WTC11 (cell line): ENCODE measurements around the gene HIF3A. TPM values are rescaled to one million over a fixed set of nuclear protein-coding genes. Genes with fewer than 3 reads are reported as not detected.

ENCODE experiments used
- total RNA-seq: library from RNA; stranded (reverse); gene quantifications from 3 replicates; pipeline ENCODE4 v1.2.3, GENCODE V29; 2021

HIF3A gene
- total RNA-seq, 1 experiment from 2014 or later, result 31.8 TPM

Other genes starting within 250 kb of the HIF3A start
- gene IGFL3, start 172.4 kb upstream of the HIF3A start, total RNA-seq, result not detected in 3 replicates
- not detected in 3 replicates for gene IGFL2, start 148.8 kb upstream of the HIF3A start, total RNA-seq
- not detected in 3 replicates for gene IGFL1, start 67.3 kb upstream of the HIF3A start, total RNA-seq
- 98.9 to 107 TPM (median 103 TPM) in 3 replicates for gene PPP5C, start 50.0 kb downstream of the HIF3A start, total RNA-seq
- gene CCDC8, start 116.5 kb downstream of the HIF3A start, total RNA-seq, result 25.2 to 27.2 TPM (median 25.7 TPM) in 3 replicates
- gene PNMA8C, start 131.9 kb downstream of the HIF3A start, total RNA-seq, result 1.2 to 2.0 TPM (median 2.0 TPM) in 3 replicates
- gene PNMA8A, start 174.5 kb downstream of the HIF3A start, total RNA-seq, result 24.8 to 30.5 TPM (median 25.4 TPM) in 3 replicates
- gene PNMA8B, start 198.8 kb downstream of the HIF3A start, total RNA-seq, result 2.8 to 4.0 TPM (median 3.6 TPM) in 3 replicates